ENCODE data around the gene SLC26A6. TPM values are rescaled to one million over a fixed set of nuclear protein-coding genes. Genes with fewer than 3 reads are reported as not detected.

SLC26A6 gene
- total RNA-seq, 1 experiment from 2014 or later: 47.4 TPM

GRCh38 chr3:48641396-48641795, 6.1 kb upstream of the SLC26A6 start:
- no peak for DNase-seq (ENCODE audit: unreplicated experiment)
- no peaks in the 10 kb centered on the region for H3K9me3 Mint-ChIP-seq (ENCODE audit: unreplicated experiment)
- H3K4me1 Mint-ChIP-seq (ENCODE audit: insufficient read depth, unreplicated experiment): no peaks in the 10 kb centered on the region
- ChIA-PET POLR2A (interaction anchor here (0.6 kb wide), 1 partner anchor 74 kb away, joined by 3 read pairs; no protein-coding TSS in a partner anchor), CTCF (interaction anchor here (0.7 kb wide), 1 partner anchor 40 kb away, joined by 3 read pairs; no protein-coding TSS in a partner anchor)
- no peak overlapping the region for H3K27ac Mint-ChIP-seq (ENCODE audit: low read depth, unreplicated experiment)
- intact Hi-C loops (cut with micrococcal nuclease): no loop called here
- no TSS peak for BruUV-seq (replicated peaks)
- H3K27me3 Mint-ChIP-seq (ENCODE audit: insufficient read depth, unreplicated experiment): no peaks in the 10 kb centered on the region
- TF ChIP-seq CTCF (IDR thresholded peaks at IDR 0.05; ENCODE audit: unreplicated experiment): no peak
- peaks cover 15% of the 10 kb centered on the region for H3K36me3 Mint-ChIP-seq (ENCODE audit: insufficient read depth, unreplicated experiment)
- H3K4me3 Mint-ChIP-seq (ENCODE audit: unreplicated experiment): no peak overlapping the region

- Mint-ChIP-seq H3K27me3 (ENCODE audit: insufficient read depth, unreplicated experiment) (no peaks in the 10 kb centered on the region), H3K36me3 (ENCODE audit: insufficient read depth, unreplicated experiment) (peaks cover 13% of the 10 kb centered on the region), H3K27ac (ENCODE audit: low read depth, unreplicated experiment) (no peak overlapping the region), H3K4me3 (ENCODE audit: unreplicated experiment) (no peak overlapping the region), H3K4me1 (ENCODE audit: insufficient read depth, unreplicated experiment) (no peaks in the 10 kb centered on the region), H3K9me3 (ENCODE audit: unreplicated experiment) (no peaks in the 10 kb centered on the region)
- BruUV-seq (replicated peaks): no TSS peak
- intact Hi-C loops (cut with micrococcal nuclease): no loop called here
- ChIA-PET POLR2A (interaction anchor here (0.6 to 1.8 kb wide), 3 partner anchors 23 to 767 kb away, joined by 3 to 5 read pairs (median 4); no protein-coding TSS in a partner anchor), CTCF (no interaction called here)
- TF ChIP-seq CTCF (IDR thresholded peaks at IDR 0.05; ENCODE audit: unreplicated experiment): no peak
- no peak for DNase-seq (ENCODE audit: unreplicated experiment)
Measured at GRCh38 chr3:48639944-48640606, 4.8 kb upstream of the SLC26A6 start.

- H3K4me1 Mint-ChIP-seq (ENCODE audit: insufficient read depth, unreplicated experiment): peaks cover 10% of the 10 kb centered on the region
- no peaks in the 10 kb centered on the region for H3K9me3 Mint-ChIP-seq (ENCODE audit: unreplicated experiment)
- H3K27me3 Mint-ChIP-seq (ENCODE audit: insufficient read depth, unreplicated experiment): no peaks in the 10 kb centered on the region
- intact Hi-C loops (cut with micrococcal nuclease): no loop called here
- ChIA-PET POLR2A (no interaction called here), CTCF (no interaction called here)
- H3K27ac Mint-ChIP-seq (ENCODE audit: low read depth, unreplicated experiment): peak overlapping the region; percentile 48
- TF ChIP-seq CTCF (IDR thresholded peaks at IDR 0.05; ENCODE audit: unreplicated experiment): no peak
- DNase-seq (ENCODE audit: unreplicated experiment): no peak
- BruUV-seq (replicated peaks): no TSS peak
- H3K4me3 Mint-ChIP-seq (ENCODE audit: unreplicated experiment): peak overlapping the region; percentile 28
- H3K36me3 Mint-ChIP-seq (ENCODE audit: insufficient read depth, unreplicated experiment): peaks cover 22% of the 10 kb centered on the region
Measured at GRCh38 chr3:48637305-48637704, 2.0 kb upstream of the SLC26A6 start.

- intact Hi-C loops (cut with micrococcal nuclease): no loop called here
- no peaks in the 10 kb centered on the region for H3K9me3 Mint-ChIP-seq (ENCODE audit: unreplicated experiment)
- peak overlapping the region; percentile 71 for H3K27ac Mint-ChIP-seq (ENCODE audit: low read depth, unreplicated experiment)
- no TSS peak for BruUV-seq (replicated peaks)
- TF ChIP-seq CTCF (IDR thresholded peaks at IDR 0.05; ENCODE audit: unreplicated experiment): no peak
- peaks cover 10% of the 10 kb centered on the region for H3K4me1 Mint-ChIP-seq (ENCODE audit: insufficient read depth, unreplicated experiment)
- no peak for DNase-seq (ENCODE audit: unreplicated experiment)
- ChIA-PET POLR2A (interaction anchor here (0.7 to 4.1 kb wide), 22 partner anchors 9 to 447 kb away, joined by 3 to 93 read pairs (median 7); partner anchors contain the start of genes ATRIP, CCDC51, CELSR3 and COL7A1), CTCF (interaction anchor here (0.6 to 3.4 kb wide), 12 partner anchors 11 to 143 kb away, joined by 3 to 16 read pairs (median 5); partner anchors contain the start of gene CELSR3)
- H3K4me3 Mint-ChIP-seq (ENCODE audit: unreplicated experiment): peak overlapping the region; percentile 84
- H3K36me3 Mint-ChIP-seq (ENCODE audit: insufficient read depth, unreplicated experiment): peaks cover 24% of the 10 kb centered on the region
- no peaks in the 10 kb centered on the region for H3K27me3 Mint-ChIP-seq (ENCODE audit: insufficient read depth, unreplicated experiment)
Measured at GRCh38 chr3:48636149-48636655, 941 bp upstream of the SLC26A6 start.

Data from MCF 10A (cell line).